Esophagus squamous epithelium (tissue), 5 donors: ENCODE results near the gene IRF9. TPM values are rescaled to one million over a fixed set of nuclear protein-coding genes. Genes with fewer than 3 reads are reported as not detected.

Source experiments
- DNase-seq: peaks from one replicate; lab custom pipeline; 2025; lab: John Stamatoyannopoulos, UW
- H3K27ac ChIP-seq, 4 donors: fragments of 200-600 bp; sonication (generic); one replicate each; pipeline ENCODE4 v1.5.1; 2016 to 2019; ENCODE audit warnings: mild to moderate bottlenecking in 1 of 4
- H3K27me3 ChIP-seq, 4 donors: fragments of 200-600 bp; sonication (generic); 1 replicate in 3 of 4; 2 replicates in 1 of 4; pipeline versions ENCODE4 v1.5.1 to v1.6.0; 2017 to 2021; ENCODE audit warnings: antibody characterized with exemption in 1 of 4
- H3K36me3 ChIP-seq, 3 donors: fragments of 200-600 bp; sonication (generic); one replicate each; pipeline ENCODE4 v1.5.1; 2016 to 2019
- H3K4me1 ChIP-seq, 3 donors: fragments of 200-600 bp; sonication (generic); one replicate each; pipeline ENCODE4 v1.5.1; 2017 to 2019
- H3K4me3 ChIP-seq, 4 donors: fragments of 200-600 bp; sonication (generic); 1 replicate in 3 of 4; 2 replicates in 1 of 4; pipeline ENCODE4 v1.5.1; 2016 to 2019; ENCODE audit warnings: mild to moderate bottlenecking in 2 of 4, moderate library complexity in 1 of 4
- H3K9me3 ChIP-seq, 3 donors: fragments of 200-600 bp; sonication (generic); one replicate each; pipeline ENCODE4 v1.5.1; 2016 to 2019
- POLR2A ChIP-seq, 4 donors: fragments of 450-650 bp; IDR thresholded peaks; one replicate each; pipeline ENCODE4 v1.6.1; 2017; ENCODE audit warnings: antibody characterized with exemption in 4 of 4, mild to moderate bottlenecking in 4 of 4, moderate library complexity in 3 of 4
- WGBS, 2 donors: methylation state at CpG; one replicate each; pipeline ENCODE4 v1.1.5; 2018; 5-methylcytosine and 5-hydroxymethylcytosine counted together
- intact Hi-C: fragments of 100-400 bp; cut with DNase I; formaldehyde crosslinking; loops from one replicate; pipeline ENCODE4 v1.15.0; 2022
- total RNA-seq, 4 donors: library from RNA; depleted of rRNA; stranded (reverse); fragments of >200 nt; gene quantifications; one replicate each; pipeline ENCODE4 v1.1.0, GENCODE V29; 2016
- TF ChIP-seq, protein P1 (sequence below), 6 experiments: fragments of 450-650 bp in 4 of 6; fragments of 200-600 bp in 2 of 6; sonication (generic) in 2 of 6; IDR thresholded peaks; one replicate each; pipeline ENCODE4 v1.5.1; 2016 to 2019; ENCODE audit warnings: antibody characterized with exemption in 6 of 6, mild to moderate bottlenecking in 4 of 6, moderate library complexity in 4 of 6
- donor health status: DM: yes; HTN: yes; CAD: no.

The IRF9 gene
- total RNA-seq, 4 donors from 2014 or later, result 21.9 to 52.2 (median 45.9) TPM

DNA sequence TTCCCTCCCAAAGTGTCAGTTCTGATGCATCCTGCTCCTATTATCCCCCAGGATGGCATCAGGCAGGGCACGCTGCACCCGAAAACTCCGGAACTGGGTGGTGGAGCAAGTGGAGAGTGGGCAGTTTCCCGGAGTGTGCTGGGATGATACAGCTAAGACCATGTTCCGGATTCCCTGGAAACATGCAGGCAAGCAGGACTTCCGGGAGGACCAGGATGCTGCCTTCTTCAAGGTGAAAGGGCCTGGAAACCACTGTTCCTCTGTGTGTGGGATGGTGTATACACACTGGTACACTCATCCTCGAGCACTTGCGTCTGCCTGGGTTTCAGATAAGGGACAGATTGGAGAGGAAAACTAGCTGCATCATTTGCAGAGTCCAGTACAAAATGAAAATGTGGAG lies 1.0 kb downstream of the IRF9 start:
- H3K4me1 ChIP-seq, result peaks cover 21 to 63% (median 34%) of the 10 kb centered on the region in 3 donors
- H3K27me3 ChIP-seq, result no peaks in the 10 kb centered on the region
- H3K4me3 ChIP-seq, result peak overlapping the region; percentile 61 to 80 (median 69)
- WGBS, 2 donors, result 8 to 11% methylated on average over 4 to 8 of the region's 8 CpGs
- TF ChIP-seq POLR2A (IDR thresholded peaks at IDR 0.05), result no peak
- TF ChIP-seq, protein P1, sequence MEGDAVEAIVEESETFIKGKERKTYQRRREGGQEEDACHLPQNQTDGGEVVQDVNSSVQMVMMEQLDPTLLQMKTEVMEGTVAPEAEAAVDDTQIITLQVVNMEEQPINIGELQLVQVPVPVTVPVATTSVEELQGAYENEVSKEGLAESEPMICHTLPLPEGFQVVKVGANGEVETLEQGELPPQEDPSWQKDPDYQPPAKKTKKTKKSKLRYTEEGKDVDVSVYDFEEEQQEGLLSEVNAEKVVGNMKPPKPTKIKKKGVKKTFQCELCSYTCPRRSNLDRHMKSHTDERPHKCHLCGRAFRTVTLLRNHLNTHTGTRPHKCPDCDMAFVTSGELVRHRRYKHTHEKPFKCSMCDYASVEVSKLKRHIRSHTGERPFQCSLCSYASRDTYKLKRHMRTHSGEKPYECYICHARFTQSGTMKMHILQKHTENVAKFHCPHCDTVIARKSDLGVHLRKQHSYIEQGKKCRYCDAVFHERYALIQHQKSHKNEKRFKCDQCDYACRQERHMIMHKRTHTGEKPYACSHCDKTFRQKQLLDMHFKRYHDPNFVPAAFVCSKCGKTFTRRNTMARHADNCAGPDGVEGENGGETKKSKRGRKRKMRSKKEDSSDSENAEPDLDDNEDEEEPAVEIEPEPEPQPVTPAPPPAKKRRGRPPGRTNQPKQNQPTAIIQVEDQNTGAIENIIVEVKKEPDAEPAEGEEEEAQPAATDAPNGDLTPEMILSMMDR (IDR thresholded peaks at IDR 0.05), result no peak
- intact Hi-C loops, result no loop called here
- peaks cover 43 to 83% (median 49%) of the 10 kb centered on the region in 3 donors for H3K36me3 ChIP-seq
- H3K27ac ChIP-seq, result peak overlapping the region; percentile 92 to 98 (median 97)
- no peaks in the 10 kb centered on the region for H3K9me3 ChIP-seq
- DNase-seq, result no peak

- 17 to 75% methylated on average over 1 to 7 of the region's 14 CpGs for WGBS, 2 donors
- Histone ChIP-seq H3K36me3 (peaks cover 34 to 85% (median 37%) of the 10 kb centered on the region in 3 donors), H3K4me1 (peaks cover 21 to 58% (median 34%) of the 10 kb centered on the region in 3 donors)
These were observed 3.5 kb downstream of the IRF9 start for GRCh38 chr14:24164518-24164991.

DNA sequence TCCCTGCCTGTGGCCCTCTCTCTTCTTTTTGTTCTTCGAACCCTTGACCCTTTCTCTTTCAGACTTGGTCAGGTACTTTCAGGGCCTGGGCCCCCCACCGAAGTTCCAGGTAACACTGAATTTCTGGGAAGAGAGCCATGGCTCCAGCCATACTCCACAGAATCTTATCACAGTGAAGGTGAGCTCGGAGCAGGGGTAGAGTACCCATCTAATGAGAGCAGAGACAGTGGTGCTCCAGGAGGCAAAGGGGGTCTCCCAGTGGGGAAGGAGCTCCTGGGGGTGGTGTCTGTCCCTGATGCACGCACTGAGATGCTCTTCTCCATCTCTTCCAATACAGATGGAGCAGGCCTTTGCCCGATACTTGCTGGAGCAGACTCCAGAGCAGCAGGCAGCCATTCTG lies 4.7 kb downstream of the IRF9 start:
- H3K36me3 ChIP-seq, result peaks cover 28 to 85% (median 33%) of the 10 kb centered on the region in 3 donors
- no peak for DNase-seq
- no peaks in the 10 kb centered on the region for H3K27me3 ChIP-seq
- TF ChIP-seq, protein P1 (IDR thresholded peaks at IDR 0.05), result no peak
- TF ChIP-seq POLR2A (IDR thresholded peaks at IDR 0.05), result no peak
- WGBS, 2 donors, result 94 to 97% methylated on average over 3 to 5 of the region's 5 CpGs
- intact Hi-C loops, result no loop called here
- H3K9me3 ChIP-seq, result no peaks in the 10 kb centered on the region
- H3K4me3 ChIP-seq, result no peak overlapping the region
- no peak overlapping the region for H3K27ac ChIP-seq
- peaks cover 19 to 52% (median 27%) of the 10 kb centered on the region in 3 donors for H3K4me1 ChIP-seq

More at GRCh38 chr14:24164518-24164991, 3.5 kb downstream of the IRF9 start:
- H3K27me3 ChIP-seq, result no peaks in the 10 kb centered on the region
- no peak for DNase-seq
- peak overlapping the region in 2 of 4 donors; percentile 17 to 36 for H3K27ac ChIP-seq
- TF ChIP-seq, protein P1 (IDR thresholded peaks at IDR 0.05), result no peak
- no peak for TF ChIP-seq POLR2A (IDR thresholded peaks at IDR 0.05)
- intact Hi-C loops, result no loop called here
- no peak overlapping the region for H3K4me3 ChIP-seq
- no peaks in the 10 kb centered on the region for H3K9me3 ChIP-seq

DNA sequence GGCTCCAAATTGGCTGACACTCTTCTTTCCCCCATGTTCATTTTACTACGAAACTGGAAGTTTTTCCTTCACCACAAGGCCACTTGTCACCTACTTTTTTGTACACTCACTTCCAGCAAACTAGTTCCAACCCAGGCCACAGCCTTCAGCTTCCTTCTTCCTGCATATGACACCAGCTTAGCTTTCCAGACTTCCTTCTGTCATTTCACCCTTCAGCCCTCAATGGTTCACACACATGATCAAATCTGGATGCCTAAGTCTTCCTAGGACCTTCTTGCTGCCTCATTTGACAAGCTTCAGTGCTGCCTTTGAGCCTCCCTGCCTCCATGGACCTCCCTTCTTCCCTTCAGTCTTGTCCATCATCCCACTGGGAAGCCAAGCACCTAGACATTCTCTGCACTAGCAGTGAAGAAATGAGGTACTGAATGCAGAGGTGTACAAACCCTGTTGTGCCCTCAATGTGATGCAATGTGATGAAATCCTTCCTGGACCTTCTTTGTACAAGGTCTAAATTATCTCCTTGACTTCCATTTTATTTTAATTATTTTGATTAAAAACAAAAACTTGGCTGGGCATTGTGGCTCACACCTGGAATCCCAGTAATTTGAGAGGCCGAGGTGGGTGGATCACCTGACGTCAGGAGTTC lies 6.5 kb downstream of the IRF9 start:
- DNase-seq, result no peak
- H3K36me3 ChIP-seq, result peaks cover 26 to 82% (median 33%) of the 10 kb centered on the region in 3 donors
- intact Hi-C loops, result no loop called here
- H3K27me3 ChIP-seq, result no peaks in the 10 kb centered on the region
- WGBS, 2 donors, result 80 to 94% methylated on average over 3 of the region's 3 CpGs
- H3K27ac ChIP-seq, result no peak overlapping the region
- H3K9me3 ChIP-seq, result no peaks in the 10 kb centered on the region
- peaks cover 7 to 52% (median 23%) of the 10 kb centered on the region in 3 donors for H3K4me1 ChIP-seq
- no peak overlapping the region for H3K4me3 ChIP-seq
- TF ChIP-seq, protein P1 (IDR thresholded peaks at IDR 0.05), result no peak
- no peak for TF ChIP-seq POLR2A (IDR thresholded peaks at IDR 0.05)
